PC-9 (cell line): ENCODE measurements around the gene RNH1.

Experiments used
- CTCF ChIP-seq: fragments of 200-600 bp; sonication (generic); conservative IDR thresholded peaks from 2 replicates; pipeline ENCODE4 v1.6.1; 2017; ENCODE audit warnings: mixed run types, antibody characterized with exemption, mild to moderate bottlenecking, moderate library complexity
- EZH2 ChIP-seq: fragments of 200-600 bp; sonication (generic); IDR thresholded peaks from 2 replicates; pipeline ENCODE4 v1.8.0; 2017; ENCODE audit warnings: antibody characterized with exemption, low read depth

- no peak for TF ChIP-seq CTCF
- no peak for TF ChIP-seq EZH2
These were observed 44.7 kb downstream of the RNH1 start for GRCh38 chr11:462107-462890.
